Measurements from ENCODE around the gene FARSA. TPM values are rescaled to one million over a fixed set of nuclear protein-coding genes. Genes with fewer than 3 reads are reported as not detected.
"Not testable (repeated sequence)": the region's sequence is repeated elsewhere in the genome, so short reads cannot be mapped to it uniquely, and the experiment has no call there.

Gene FARSA
- total RNA-seq, 1 experiment from 2014 or later = 65.8 TPM

- Histone ChIP-seq H3K9me3 (replicated peaks) (no peaks in the 10 kb centered on the region), H3K27ac (no peak overlapping the region), H3K4me1 (no peaks in the 10 kb centered on the region), H3K36me3 (peaks cover 2% of the 10 kb centered on the region; the same call in 1 of the 2 replicates), H3K27me3 (no peaks in the 10 kb centered on the region), H3K4me3 (no peak overlapping the region)
- DNase-seq = no peak
Observed at GRCh38 chr19:12899891-12900518, 33.5 kb downstream of the FARSA start.

GRCh38 chr19:12896460-12896859 is 37.1 kb downstream of the FARSA start:
- peaks cover 2% of the 10 kb centered on the region; the same call in 1 of the 2 replicates for H3K36me3 ChIP-seq
- H3K27me3 ChIP-seq = no peaks in the 10 kb centered on the region
- no peak overlapping the region for H3K4me3 ChIP-seq
- H3K4me1 ChIP-seq = no peaks in the 10 kb centered on the region
- DNase-seq = no peak
- no peaks in the 10 kb centered on the region for H3K9me3 ChIP-seq (replicated peaks)
- no peak overlapping the region for H3K27ac ChIP-seq

GRCh38 chr19:12893582-12893981 is 39.9 kb downstream of the FARSA start:
- DNase-seq = no peak
- H3K36me3 ChIP-seq = peaks cover 2% of the 10 kb centered on the region; the same call in 1 of the 2 replicates
- no peaks in the 10 kb centered on the region for H3K27me3 ChIP-seq
- no peaks in the 10 kb centered on the region for H3K9me3 ChIP-seq (replicated peaks)
- H3K4me1 ChIP-seq = no peaks in the 10 kb centered on the region
- H3K4me3 ChIP-seq = no peak overlapping the region
- no peak overlapping the region for H3K27ac ChIP-seq

GRCh38 chr19:12891553-12892021 is 41.9 kb downstream of the FARSA start:
- Histone ChIP-seq H3K27me3 (no peaks in the 10 kb centered on the region), H3K36me3 (peaks cover 1% of the 10 kb centered on the region; the same call in 1 of the 2 replicates), H3K4me3 (peak overlapping the region; percentile 81), H3K4me1 (no peaks in the 10 kb centered on the region), H3K9me3 (replicated peaks) (no peaks in the 10 kb centered on the region), H3K27ac (peak overlapping the region; percentile 49)
- peak; percentile 45 to 50 for DNase-seq

GRCh38 chr19:12890787-12891552 is 42.5 kb downstream of the FARSA start, which contains the start of gene GCDH:
GCDH (plus strand) TSS chr19:12891160; CDS start chr19:12891305, 145 bp downstream.
- no peaks in the 10 kb centered on the region for H3K9me3 ChIP-seq (replicated peaks)
- H3K27me3 ChIP-seq = no peaks in the 10 kb centered on the region
- H3K36me3 ChIP-seq = no peaks in the 10 kb centered on the region
- peak within 1 kb of the TSS; percentile 49 for H3K27ac ChIP-seq
- peak; percentile 100 for DNase-seq
- H3K4me1 ChIP-seq = no peaks in the 10 kb centered on the region
- H3K4me3 ChIP-seq = peak within 1 kb of the TSS; percentile 81

- peak overlapping the region; percentile 11; the same call in 1 of the 2 replicates for H3K27ac ChIP-seq
Observed at GRCh38 chr19:12890299-12890786, 43.2 kb downstream of the FARSA start.

GRCh38 chr19:12888006-12888603 is 45.4 kb downstream of the FARSA start:
- H3K4me3 ChIP-seq = no peak overlapping the region
- no peak overlapping the region for H3K27ac ChIP-seq
- no peaks in the 10 kb centered on the region for H3K36me3 ChIP-seq
- DNase-seq = no peak
- no peaks in the 10 kb centered on the region for H3K4me1 ChIP-seq
- no peaks in the 10 kb centered on the region for H3K9me3 ChIP-seq (replicated peaks)
- H3K27me3 ChIP-seq = no peaks in the 10 kb centered on the region

More at GRCh38 chr19:12890299-12890786, 43.2 kb downstream of the FARSA start:
- not testable (repeated sequence) for H3K36me3 ChIP-seq; H3K9me3 ChIP-seq (replicated peaks); DNase-seq; H3K27me3 ChIP-seq; H3K4me1 ChIP-seq
- peak overlapping the region; percentile 81 for H3K4me3 ChIP-seq

- H3K4me3 ChIP-seq = no peak within 1 kb of the TSS
- H3K36me3 ChIP-seq = no peaks in the 10 kb centered on the region
- DNase-seq = no peak
- H3K9me3 ChIP-seq (replicated peaks) = no peaks in the 10 kb centered on the region
- H3K27ac ChIP-seq = no peak within 1 kb of the TSS
- no peaks in the 10 kb centered on the region for H3K27me3 ChIP-seq
- H3K4me1 ChIP-seq = no peaks in the 10 kb centered on the region
Observed at GRCh38 chr19:12886969-12887747, 46.4 kb downstream of the FARSA start, which contains the start of gene KLF1. KLF1 (minus strand) TSS chr19:12887201; CDS start chr19:12887140, 61 bp downstream.

- no peak overlapping the region for H3K27ac ChIP-seq
- H3K36me3 ChIP-seq = no peaks in the 10 kb centered on the region
- no peaks in the 10 kb centered on the region for H3K27me3 ChIP-seq
- no peak for DNase-seq
- H3K4me3 ChIP-seq = no peak overlapping the region
- no peaks in the 10 kb centered on the region for H3K9me3 ChIP-seq (replicated peaks)
- no peaks in the 10 kb centered on the region for H3K4me1 ChIP-seq
Observed at GRCh38 chr19:12886651-12886968, 46.9 kb downstream of the FARSA start.

- Histone ChIP-seq H3K27me3 (no peaks in the 10 kb centered on the region), H3K4me3 (no peak overlapping the region), H3K27ac (no peak overlapping the region), H3K4me1 (no peaks in the 10 kb centered on the region), H3K9me3 (replicated peaks) (no peaks in the 10 kb centered on the region), H3K36me3 (no peaks in the 10 kb centered on the region)
- no peak for DNase-seq
Observed at GRCh38 chr19:12885749-12886650, 47.5 kb downstream of the FARSA start.

- no peak overlapping the region for H3K4me3 ChIP-seq
- H3K36me3 ChIP-seq = no peaks in the 10 kb centered on the region
- DNase-seq = no peak
Observed at GRCh38 chr19:12884926-12885748, 48.4 kb downstream of the FARSA start.

GRCh38 chr19:12884627-12884925 is 48.9 kb downstream of the FARSA start:
- no peak overlapping the region for H3K4me3 ChIP-seq
- no peak for DNase-seq
- H3K36me3 ChIP-seq = no peaks in the 10 kb centered on the region
- H3K4me1 ChIP-seq = no peaks in the 10 kb centered on the region
- H3K9me3 ChIP-seq (replicated peaks) = no peaks in the 10 kb centered on the region
- H3K27me3 ChIP-seq = no peaks in the 10 kb centered on the region
- no peak overlapping the region for H3K27ac ChIP-seq

More at GRCh38 chr19:12884926-12885748, 48.4 kb downstream of the FARSA start:
- Histone ChIP-seq H3K27ac (no peak overlapping the region), H3K9me3 (replicated peaks) (no peaks in the 10 kb centered on the region), H3K4me1 (no peaks in the 10 kb centered on the region), H3K27me3 (no peaks in the 10 kb centered on the region)

GRCh38 chr19:12884202-12884601 is 49.3 kb downstream of the FARSA start:
- Histone ChIP-seq H3K27ac (no peak overlapping the region), H3K27me3 (no peaks in the 10 kb centered on the region), H3K9me3 (replicated peaks) (no peaks in the 10 kb centered on the region), H3K4me1 (no peaks in the 10 kb centered on the region), H3K4me3 (no peak overlapping the region), H3K36me3 (no peaks in the 10 kb centered on the region)
- DNase-seq = no peak
